GM12891 (cell line): Measurements from ENCODE around the gene ARL17A.
"Not testable (repeated sequence)": the region's sequence is repeated elsewhere in the genome, so short reads cannot be mapped to it uniquely, and the experiment has no call there.

ENCODE experiments used
- POLR2A ChIP-seq: IDR thresholded peaks from 2 replicates; pipeline ENCODE4 v1.6.1; 2011; ENCODE audit warnings: low read depth, low read length, control low read depth
- POLR2AphosphoS5 ChIP-seq: IDR thresholded peaks from 2 replicates; pipeline ENCODE4 v1.6.1; 2011; ENCODE audit warnings: low read depth, low read length, control low read depth
- SPI1 ChIP-seq: IDR thresholded peaks from 2 replicates; pipeline ENCODE4 v1.6.1; 2011; ENCODE audit warnings: low read depth, low read length, control low read depth

- not testable (repeated sequence) for TF ChIP-seq SPI1, POLR2A, POLR2AphosphoS5
Measured at GRCh38 chr17:46492021-46492420, 87.5 kb downstream of the ARL17A start.
